ENCODE results near the gene NDEL1.

Gene NDEL1

DNA sequence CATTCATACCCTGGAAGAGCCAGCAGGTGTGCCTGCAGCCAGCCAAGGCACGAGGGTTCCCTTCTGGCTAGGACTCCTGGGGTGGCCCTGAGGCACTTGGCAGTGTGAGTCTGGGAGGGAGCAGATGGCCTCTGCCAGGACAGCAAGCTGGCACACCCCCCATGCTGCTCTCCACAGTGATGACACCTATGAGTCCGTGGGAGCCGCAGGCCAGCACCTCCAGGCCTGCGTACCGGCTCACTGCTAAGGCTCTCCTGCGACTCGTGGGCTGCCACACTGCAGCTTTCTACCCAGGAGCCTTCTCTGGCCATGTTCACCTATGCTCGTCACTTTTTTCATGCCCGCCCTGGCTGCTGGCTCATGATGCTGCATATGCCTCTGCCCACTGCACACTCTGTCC, 68.1 kb downstream of the NDEL1 start:
- no peak for ATAC-seq
- TF ChIP-seq ZNF565 (CRISPR knock-in tag; conservative IDR thresholded peaks at IDR 0.05; ENCODE audit: low read depth) (no peak), TCF4 (CRISPR knock-in tag; IDR thresholded peaks at IDR 0.05; ENCODE audit: borderline replicate concordance) (no peak), BACH2 (CRISPR knock-in tag; IDR thresholded peaks at IDR 0.05; ENCODE audit: borderline replicate concordance) (no peak), SNAI2 (CRISPR knock-in tag; IDR thresholded peaks at IDR 0.05) (no peak)

DNA sequence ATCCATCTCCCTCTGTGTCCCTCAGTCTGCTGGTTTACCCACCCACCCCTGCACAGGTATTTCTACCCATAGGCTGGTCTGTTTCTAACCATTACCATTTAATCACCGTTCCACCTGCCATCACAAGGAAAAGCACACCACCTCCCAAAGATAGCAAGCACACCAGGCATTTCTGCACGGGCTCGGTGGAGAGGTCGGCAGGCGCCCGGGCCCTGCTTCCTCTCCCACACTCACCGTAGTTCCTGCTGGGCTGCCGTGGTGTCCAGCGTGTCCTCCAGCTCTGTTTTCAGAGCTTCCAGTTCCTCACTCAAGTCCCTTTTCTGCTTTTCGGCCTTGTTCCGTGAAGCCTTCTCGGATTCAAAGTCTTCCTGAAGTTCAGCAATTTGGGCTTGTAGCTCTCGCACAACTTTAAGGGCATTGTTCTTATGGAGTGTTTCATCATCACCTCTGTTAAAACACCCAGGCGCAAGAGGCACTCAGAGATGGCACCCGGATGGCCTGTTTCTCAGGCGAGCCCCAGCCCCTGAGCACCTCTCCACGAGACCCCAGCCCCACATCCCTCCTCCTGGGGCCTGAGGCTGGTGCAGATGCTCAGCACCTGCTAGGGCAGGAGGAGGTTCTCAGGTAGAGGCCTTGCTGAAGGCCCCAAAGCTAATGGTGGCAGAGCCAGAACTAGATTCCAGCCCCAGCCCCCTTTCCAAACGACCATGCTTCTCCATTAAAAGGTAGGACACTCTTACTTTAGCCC, 69.0 kb downstream of the NDEL1 start:
- TF ChIP-seq ZC3H10 (CRISPR knock-in tag; IDR thresholded peaks at IDR 0.05) (no peak), ZFP30 (CRISPR knock-in tag; IDR thresholded peaks at IDR 0.05) (no peak), PPARA (CRISPR knock-in tag; IDR thresholded peaks at IDR 0.05; ENCODE audit: borderline replicate concordance) (no peak), ZFP3 (CRISPR knock-in tag; IDR thresholded peaks at IDR 0.05) (no peak), GLIS3 (CRISPR knock-in tag; IDR thresholded peaks at IDR 0.05) (no peak)
- TF ChIP-seq, protein P1, sequence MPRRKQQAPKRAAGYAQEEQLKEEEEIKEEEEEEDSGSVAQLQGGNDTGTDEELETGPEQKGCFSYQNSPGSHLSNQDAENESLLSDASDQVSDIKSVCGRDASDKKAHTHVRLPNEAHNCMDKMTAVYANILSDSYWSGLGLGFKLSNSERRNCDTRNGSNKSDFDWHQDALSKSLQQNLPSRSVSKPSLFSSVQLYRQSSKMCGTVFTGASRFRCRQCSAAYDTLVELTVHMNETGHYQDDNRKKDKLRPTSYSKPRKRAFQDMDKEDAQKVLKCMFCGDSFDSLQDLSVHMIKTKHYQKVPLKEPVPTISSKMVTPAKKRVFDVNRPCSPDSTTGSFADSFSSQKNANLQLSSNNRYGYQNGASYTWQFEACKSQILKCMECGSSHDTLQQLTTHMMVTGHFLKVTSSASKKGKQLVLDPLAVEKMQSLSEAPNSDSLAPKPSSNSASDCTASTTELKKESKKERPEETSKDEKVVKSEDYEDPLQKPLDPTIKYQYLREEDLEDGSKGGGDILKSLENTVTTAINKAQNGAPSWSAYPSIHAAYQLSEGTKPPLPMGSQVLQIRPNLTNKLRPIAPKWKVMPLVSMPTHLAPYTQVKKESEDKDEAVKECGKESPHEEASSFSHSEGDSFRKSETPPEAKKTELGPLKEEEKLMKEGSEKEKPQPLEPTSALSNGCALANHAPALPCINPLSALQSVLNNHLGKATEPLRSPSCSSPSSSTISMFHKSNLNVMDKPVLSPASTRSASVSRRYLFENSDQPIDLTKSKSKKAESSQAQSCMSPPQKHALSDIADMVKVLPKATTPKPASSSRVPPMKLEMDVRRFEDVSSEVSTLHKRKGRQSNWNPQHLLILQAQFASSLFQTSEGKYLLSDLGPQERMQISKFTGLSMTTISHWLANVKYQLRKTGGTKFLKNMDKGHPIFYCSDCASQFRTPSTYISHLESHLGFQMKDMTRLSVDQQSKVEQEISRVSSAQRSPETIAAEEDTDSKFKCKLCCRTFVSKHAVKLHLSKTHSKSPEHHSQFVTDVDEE (CRISPR knock-in tag; IDR thresholded peaks at IDR 0.05) = no peak
- TF ChIP-seq, protein P2, sequence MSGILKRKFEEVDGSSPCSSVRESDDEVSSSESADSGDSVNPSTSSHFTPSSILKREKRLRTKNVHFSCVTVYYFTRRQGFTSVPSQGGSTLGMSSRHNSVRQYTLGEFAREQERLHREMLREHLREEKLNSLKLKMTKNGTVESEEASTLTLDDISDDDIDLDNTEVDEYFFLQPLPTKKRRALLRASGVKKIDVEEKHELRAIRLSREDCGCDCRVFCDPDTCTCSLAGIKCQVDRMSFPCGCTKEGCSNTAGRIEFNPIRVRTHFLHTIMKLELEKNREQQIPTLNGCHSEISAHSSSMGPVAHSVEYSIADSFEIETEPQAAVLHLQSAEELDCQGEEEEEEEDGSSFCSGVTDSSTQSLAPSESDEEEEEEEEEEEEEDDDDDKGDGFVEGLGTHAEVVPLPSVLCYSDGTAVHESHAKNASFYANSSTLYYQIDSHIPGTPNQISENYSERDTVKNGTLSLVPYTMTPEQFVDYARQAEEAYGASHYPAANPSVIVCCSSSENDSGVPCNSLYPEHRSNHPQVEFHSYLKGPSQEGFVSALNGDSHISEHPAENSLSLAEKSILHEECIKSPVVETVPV (CRISPR knock-in tag; IDR thresholded peaks at IDR 0.05) = no peak
- ATAC-seq = no peak

DNA sequence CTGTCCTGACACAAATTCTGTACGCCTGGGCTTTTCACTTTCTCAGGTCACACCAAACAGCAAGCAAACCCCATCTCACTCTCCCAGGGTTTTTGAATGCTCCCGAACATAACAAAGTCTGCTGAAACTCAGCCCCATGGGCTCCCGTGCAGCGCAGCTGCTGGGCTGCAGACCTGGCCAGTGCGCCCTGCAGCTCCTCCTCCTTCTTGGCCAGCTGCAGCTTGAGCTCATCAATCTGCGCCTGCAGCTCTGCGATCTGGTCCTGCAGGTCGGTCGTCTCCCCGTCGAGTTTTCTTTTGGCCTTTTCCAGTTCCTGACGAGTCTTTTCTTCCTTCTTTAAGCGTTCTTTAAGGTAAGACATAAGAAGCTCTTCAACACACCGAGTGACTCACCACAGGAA, 70.5 kb downstream of the NDEL1 start:
- TF ChIP-seq, protein P3, sequence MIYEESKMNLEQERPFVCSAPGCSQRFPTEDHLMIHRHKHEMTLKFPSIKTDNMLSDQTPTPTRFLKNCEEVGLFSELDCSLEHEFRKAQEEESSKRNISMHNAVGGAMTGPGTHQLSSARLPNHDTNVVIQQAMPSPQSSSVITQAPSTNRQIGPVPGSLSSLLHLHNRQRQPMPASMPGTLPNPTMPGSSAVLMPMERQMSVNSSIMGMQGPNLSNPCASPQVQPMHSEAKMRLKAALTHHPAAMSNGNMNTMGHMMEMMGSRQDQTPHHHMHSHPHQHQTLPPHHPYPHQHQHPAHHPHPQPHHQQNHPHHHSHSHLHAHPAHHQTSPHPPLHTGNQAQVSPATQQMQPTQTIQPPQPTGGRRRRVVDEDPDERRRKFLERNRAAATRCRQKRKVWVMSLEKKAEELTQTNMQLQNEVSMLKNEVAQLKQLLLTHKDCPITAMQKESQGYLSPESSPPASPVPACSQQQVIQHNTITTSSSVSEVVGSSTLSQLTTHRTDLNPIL (CRISPR knock-in tag; IDR thresholded peaks at IDR 0.05; ENCODE audit: low read depth) = no peak
- TF ChIP-seq ZFP3 (CRISPR knock-in tag; IDR thresholded peaks at IDR 0.05) (no peak), TCF4 (CRISPR knock-in tag; IDR thresholded peaks at IDR 0.05; ENCODE audit: borderline replicate concordance) (no peak), SNAI2 (CRISPR knock-in tag; IDR thresholded peaks at IDR 0.05) (no peak), ZNF8 (CRISPR knock-in tag; IDR thresholded peaks at IDR 0.05) (no peak), ZFP30 (CRISPR knock-in tag; IDR thresholded peaks at IDR 0.05) (no peak), TOX (CRISPR knock-in tag; IDR thresholded peaks at IDR 0.05; ENCODE audit: borderline replicate concordance) (no peak), OSR1 (CRISPR knock-in tag; IDR thresholded peaks at IDR 0.05) (no peak), ZNF565 (CRISPR knock-in tag; conservative IDR thresholded peaks at IDR 0.05; ENCODE audit: low read depth) (no peak), RARB (CRISPR knock-in tag; IDR thresholded peaks at IDR 0.05) (no peak), CSDC2 (CRISPR knock-in tag; IDR thresholded peaks at IDR 0.05) (no peak), ARNTL (CRISPR knock-in tag; IDR thresholded peaks at IDR 0.05; ENCODE audit: borderline replicate concordance, low read depth) (no peak), ZNF70 (CRISPR knock-in tag; IDR thresholded peaks at IDR 0.05) (no peak)
- TF ChIP-seq, protein P2 (CRISPR knock-in tag; IDR thresholded peaks at IDR 0.05) = no peak
- no peak for ATAC-seq

DNA sequence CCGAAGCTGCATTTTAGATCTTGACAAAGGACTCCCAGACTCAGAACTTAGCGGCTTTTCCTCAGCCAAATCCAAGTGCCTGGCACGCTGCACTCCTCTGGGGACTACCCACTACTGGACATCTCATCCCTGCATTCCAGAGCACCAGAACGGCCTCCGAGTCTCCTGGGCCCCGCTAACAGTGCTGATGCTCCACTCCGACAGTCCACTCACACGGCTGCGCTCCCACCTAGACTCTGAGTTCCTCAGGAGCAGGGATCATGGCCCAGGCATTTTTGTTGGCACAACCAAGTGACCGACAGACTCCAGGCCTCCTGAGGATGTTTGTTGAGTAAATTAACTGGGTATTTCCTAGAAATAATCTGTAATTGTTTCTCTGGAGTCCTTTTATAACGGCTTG, 79.1 kb downstream of the NDEL1 start:
- TF ChIP-seq ARNTL (CRISPR knock-in tag; IDR thresholded peaks at IDR 0.05; ENCODE audit: borderline replicate concordance, low read depth) (no peak), ZC3H10 (CRISPR knock-in tag; IDR thresholded peaks at IDR 0.05) (no peak), BACH2 (CRISPR knock-in tag; IDR thresholded peaks at IDR 0.05; ENCODE audit: borderline replicate concordance) (no peak), SNAI2 (CRISPR knock-in tag; IDR thresholded peaks at IDR 0.05) (no peak), ESRRG (CRISPR knock-in tag; IDR thresholded peaks at IDR 0.05) (no peak), TCF4 (CRISPR knock-in tag; IDR thresholded peaks at IDR 0.05; ENCODE audit: borderline replicate concordance) (no peak)
- TF ChIP-seq, protein P3 (CRISPR knock-in tag; IDR thresholded peaks at IDR 0.05; ENCODE audit: low read depth) = no peak
- ATAC-seq = no peak

Data from SK-N-SH treated with all-trans-retinoic acid at 6 μM for 48 hours (cell line).